IMR-90 (cell line): ENCODE measurements around the gene CSRP2. TPM values are rescaled to one million over a fixed set of nuclear protein-coding genes. Genes with fewer than 3 reads are reported as not detected.

Experiments
- ATAC-seq: fragments of 200-7000 bp; cut with Tn5 transposase; 2 replicates; pipeline ENCODE4 v1.9.1; 2020; ENCODE audit warnings: low read depth, mild to moderate bottlenecking, moderate library complexity
- BruUV-seq: library from RNA; stranded (reverse); fragments of 400-500 nt; replicated peaks from 2 replicates; lab custom pipeline; 2021; lab: Mats Ljungman, UMichigan
- CTCF ChIA-PET: fragments of 300-600 bp; formaldehyde crosslinking; extraction: SDS; loops from one replicate; lab custom pipeline; 2021; ENCODE audit warnings: antibody characterized with exemption; lab: Yijun Ruan, JAX
- POLR2A ChIA-PET: fragments of 300-600 bp; sonication (Branson Sonifier 250); formaldehyde crosslinking; loops from one replicate; lab custom pipeline; 2022; ENCODE audit warnings: antibody characterized with exemption; ENCODE audit not compliant: unreplicated experiment; lab: Charles Lee
- DNase-seq: peaks from one replicate; pipeline ENCODE4 v3.0.0; 2013
- H2AFZ ChIP-seq: replicated peaks from 2 replicates; pipeline ENCODE3; 2013; ENCODE audit warnings: low read length, mild to moderate bottlenecking; ENCODE audit not compliant: poor library complexity
- H2AK5ac ChIP-seq: 2 replicates; pipeline ENCODE4 v1.6.1; 2013; ENCODE audit warnings: low read depth, low read length, inconsistent platforms
- H2AK9ac ChIP-seq: replicated peaks from 2 replicates; pipeline ENCODE3; 2013; ENCODE audit warnings: mild to moderate bottlenecking, low read depth, low read length, moderate library complexity; ENCODE audit not compliant: poor library complexity
- H2BK120ac ChIP-seq: 2 replicates; pipeline ENCODE4 v1.6.1; 2013; ENCODE audit warnings: low read depth, low read length, inconsistent platforms
- H2BK15ac ChIP-seq: 3 replicates; pipeline ENCODE4 v1.6.1; 2013; ENCODE audit warnings: low read depth, low read length, inconsistent platforms
- H2BK20ac ChIP-seq: 2 replicates; pipeline ENCODE4 v1.6.1; 2013; ENCODE audit warnings: low read depth, mild to moderate bottlenecking, inconsistent platforms, low read length, moderate library complexity
- H2BK5ac ChIP-seq: 2 replicates; pipeline ENCODE4 v1.6.1; 2013; ENCODE audit warnings: mild to moderate bottlenecking, low read depth, low read length, inconsistent platforms; ENCODE audit not compliant: poor library complexity, severe bottlenecking
- H3K14ac ChIP-seq: replicated peaks from 2 replicates; pipeline ENCODE4 v1.6.1; 2013; ENCODE audit warnings: low read depth, low read length, inconsistent platforms
- H3K18ac ChIP-seq: 2 replicates; pipeline ENCODE4 v1.6.1; 2013; ENCODE audit warnings: low read depth, low read length, control low read depth
- H3K23ac ChIP-seq: 2 replicates; pipeline ENCODE4 v1.6.1; 2013; ENCODE audit warnings: low read depth, low read length, inconsistent platforms
- H3K27ac ChIP-seq: 2 replicates; pipeline ENCODE4 v1.5.1; 2013; ENCODE audit warnings: mild to moderate bottlenecking, control low read depth, low read length; ENCODE audit not compliant: insufficient read depth
- H3K27me3 ChIP-seq: 2 replicates; pipeline ENCODE4 v1.6.1; 2013; ENCODE audit warnings: low read length; ENCODE audit not compliant: control insufficient read depth, insufficient read depth
- H3K36me3 ChIP-seq: 2 replicates; pipeline ENCODE4 v1.6.1; 2013; ENCODE audit warnings: low read length, mixed read lengths; ENCODE audit not compliant: control insufficient read depth, insufficient read depth
- H3K4ac ChIP-seq: 2 replicates; pipeline ENCODE4 v1.6.1; 2013; ENCODE audit warnings: low read depth, low read length, inconsistent platforms
- H3K4me1 ChIP-seq: 2 replicates; pipeline ENCODE4 v1.6.1; 2013; ENCODE audit warnings: low read length, mixed read lengths; ENCODE audit not compliant: control insufficient read depth, insufficient read depth
- H3K4me2 ChIP-seq: 2 replicates; pipeline ENCODE4 v1.6.1; 2013; ENCODE audit warnings: low read depth, mild to moderate bottlenecking, control low read depth, low read length, moderate library complexity
- H3K4me3 ChIP-seq: 2 replicates; pipeline ENCODE4 v1.5.1; 2013; ENCODE audit warnings: low read depth, mild to moderate bottlenecking, control low read depth, low read length, moderate library complexity; ENCODE audit not compliant: insufficient read depth
- H3K56ac ChIP-seq: 2 replicates; pipeline ENCODE4 v1.6.1; 2013; ENCODE audit warnings: low read length, inconsistent platforms; ENCODE audit not compliant: insufficient read depth; ENCODE audit errors: extremely low read depth
- H3K79me1 ChIP-seq, 2 experiments: 2 replicates each; pipeline ENCODE4 v1.6.1; 2013; ENCODE audit warnings: low read length in 2 of 2, inconsistent platforms in 1 of 2, low read depth in 1 of 2
- H3K9ac ChIP-seq: 2 replicates; pipeline ENCODE4 v1.6.1; 2013; ENCODE audit warnings: low read depth, low read length, control low read depth
- H3K9me1 ChIP-seq: 2 replicates; pipeline ENCODE4 v1.6.1; 2013; ENCODE audit warnings: low read length, inconsistent platforms; ENCODE audit not compliant: insufficient read depth
- H3K9me3 ChIP-seq: 2 replicates; pipeline ENCODE4 v1.6.1; 2013; ENCODE audit warnings: low read length; ENCODE audit not compliant: control insufficient read depth, insufficient read depth
- H4K20me1 ChIP-seq: 2 replicates; pipeline ENCODE4 v1.6.1; 2013; ENCODE audit warnings: low read length, inconsistent platforms; ENCODE audit not compliant: insufficient read depth
- H4K5ac ChIP-seq: 2 replicates; pipeline ENCODE4 v1.6.1; 2013; ENCODE audit warnings: mild to moderate bottlenecking, low read depth, low read length, control low read depth
- H4K8ac ChIP-seq, 2 experiments: 2 replicates each; pipeline ENCODE4 v1.6.1; 2013; ENCODE audit warnings: low read depth in 2 of 2, low read length in 2 of 2, control low read depth in 1 of 2, inconsistent platforms in 1 of 2
- H4K91ac ChIP-seq: 2 replicates; pipeline ENCODE4 v1.6.1; 2013; ENCODE audit warnings: low read depth, low read length, inconsistent platforms; ENCODE audit not compliant: insufficient read depth
- BHLHE40 ChIP-seq: fragments of 150-350 bp; IDR thresholded peaks from 2 replicates; pipeline ENCODE4 v1.6.1; 2016; ENCODE audit warnings: mild to moderate bottlenecking, low read depth, low read length
- ELK1 ChIP-seq: fragments of 150-350 bp; IDR thresholded peaks from 2 replicates; pipeline ENCODE4 v1.6.1; 2016; ENCODE audit warnings: low read depth, mild to moderate bottlenecking, low read length, moderate library complexity, borderline replicate concordance
- MAFK ChIP-seq: IDR thresholded peaks from 2 replicates; pipeline ENCODE4 v1.6.1; 2012; ENCODE audit warnings: low read depth, low read length, improper control_type of control experiment
- MAZ ChIP-seq: IDR thresholded peaks from 2 replicates; pipeline ENCODE4 v1.6.1; 2012; ENCODE audit warnings: low read depth, mild to moderate bottlenecking, low read length, improper control_type of control experiment, moderate library complexity, borderline replicate concordance
- MXI1 ChIP-seq: IDR thresholded peaks from 2 replicates; pipeline ENCODE4 v1.6.1; 2012; ENCODE audit warnings: low read depth, mild to moderate bottlenecking, low read length, moderate library complexity, borderline replicate concordance
- SMC3 ChIP-seq: fragments of 150-350 bp; IDR thresholded peaks from 2 replicates; pipeline ENCODE4 v1.6.1; 2016; ENCODE audit warnings: low read depth, mild to moderate bottlenecking, antibody characterized with exemption, low read length, moderate library complexity
- WGBS, 2 experiments: methylation state at CpG; one replicate each; pipeline versions ENCODE4 v1.1.5 to v1.1.7; 2013; ENCODE audit warnings: missing lambda C conversion rate in 2 of 2; ENCODE audit not compliant: insufficient read length in 1 of 2; ENCODE audit errors: extremely low coverage in 2 of 2; 5-methylcytosine and 5-hydroxymethylcytosine counted together
- dilution Hi-C: fragments of 300-500 bp; cut with HindIII; formaldehyde crosslinking; loops from one replicate; pipeline ENCODE4 v1.14.3; 2018; ENCODE audit warnings: low sequenced_read_pairs; ENCODE audit not compliant: unreplicated experiment
- in situ Hi-C: fragments of 300-500 bp; cut with MboI; formaldehyde crosslinking; loops from 3 replicates; pipeline ENCODE4 v1.14.3; 2019; ENCODE audit warnings: low sequenced_read_pairs, inconsistent platforms, mixed read lengths
- intact Hi-C: fragments of 100-400 bp; cut with micrococcal nuclease; formaldehyde crosslinking; loops from 2 replicates; pipeline ENCODE4 v1.10.0; 2022
- polyA plus RNA-seq, 3 experiments: library from polyadenylated mRNA; depleted of rRNA; stranded (reverse); fragments of >200 nt; gene quantifications; 2 replicates each; pipeline ENCODE4 v1.2.3, GENCODE V29; 2012; ENCODE audit warnings: low replicate concordance in 1 of 3
- total RNA-seq: library from RNA; depleted of rRNA; stranded (reverse); fragments of >200 nt; gene quantifications from 2 replicates; pipeline ENCODE4 v1.2.3, GENCODE V29; 2012

The CSRP2 gene
- total and polyA plus RNA-seq, 2 of the 4 experiments (the other 2 are of a cell fraction) = 156 to 179 TPM

DNA sequence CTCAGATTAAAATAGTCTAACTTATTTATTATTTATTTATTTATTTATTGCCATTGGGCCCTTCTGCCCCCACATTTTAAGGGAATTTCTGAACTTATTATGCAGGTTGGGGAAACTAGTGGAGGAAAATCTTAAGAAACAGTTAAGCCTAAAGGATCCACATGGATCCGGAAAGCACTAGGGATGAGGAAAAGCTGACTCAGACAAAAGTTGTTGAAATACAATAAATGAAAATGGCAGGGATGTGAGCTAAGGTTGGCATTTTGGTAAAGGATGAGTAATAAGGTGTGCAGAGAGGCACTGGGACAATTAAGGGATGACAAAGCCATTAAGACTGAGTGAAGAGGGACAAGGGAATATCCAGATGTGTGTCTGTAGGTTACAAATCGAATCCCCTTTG is 20.7 kb upstream of the CSRP2 start:
- ATAC-seq (no peak), DNase-seq (no peak)
- no peak overlapping the region for H4K5ac ChIP-seq
- H3K4me2 ChIP-seq = no peak overlapping the region
- TF ChIP-seq SMC3 (no peak), MXI1 (no peak), ELK1 (no peak), MAZ (no peak), BHLHE40 (no peak), MAFK (peak; percentile 69)
- H3K36me3 ChIP-seq = no peaks in the 10 kb centered on the region
- H3K18ac ChIP-seq = no peak overlapping the region
- H2AFZ ChIP-seq = no peak overlapping the region
- no peak overlapping the region for H3K27ac ChIP-seq
- intact Hi-C loops = no loop called here
- H3K4me1 ChIP-seq = no peaks in the 10 kb centered on the region
- H3K9me3 ChIP-seq = peaks cover 2% of the 10 kb centered on the region; the same call in 1 of the 2 replicates
- H2AK5ac ChIP-seq = no peak overlapping the region
- H2BK120ac ChIP-seq = no peak overlapping the region
- no CpG with 5 or more reads among the region's 2 CpGs for WGBS, 2 experiments
- H3K14ac ChIP-seq = no peak overlapping the region
- no peaks in the 10 kb centered on the region for H3K79me1 ChIP-seq
- ChIA-PET POLR2A (no interaction called here), CTCF (no interaction called here)
- H3K23ac ChIP-seq = no peak overlapping the region
- no peaks in the 10 kb centered on the region for H3K27me3 ChIP-seq
- no peaks in the 10 kb centered on the region for H3K9me1 ChIP-seq
- no peaks in the 10 kb centered on the region for H4K20me1 ChIP-seq
- no peak overlapping the region for H2BK20ac ChIP-seq
- no peak overlapping the region for H4K8ac ChIP-seq
- H4K91ac ChIP-seq = no peak overlapping the region
- in situ Hi-C loops = no loop called here
- no peak overlapping the region for H3K4me3 ChIP-seq
- H2BK15ac ChIP-seq = no peak overlapping the region
- H3K4ac ChIP-seq = no peak overlapping the region
- H2AK9ac ChIP-seq = no peak overlapping the region
- H3K56ac ChIP-seq = no peak overlapping the region
- no TSS peak for BruUV-seq
- H2BK5ac ChIP-seq = no peak overlapping the region
- no peak overlapping the region for H3K9ac ChIP-seq
- dilution Hi-C loops = no loop called here
